SU-DHL-6 (cell line): Measurements from ENCODE around the gene TCF12.

ENCODE experiments used
- CTCF ChIP-seq: fragments of 200-600 bp; sonication (generic); IDR thresholded peaks from one replicate; pipeline ENCODE4 v1.5.1; 2017; ENCODE audit warnings: antibody characterized with exemption, mild to moderate bottlenecking, low read length, moderate library complexity; ENCODE audit not compliant: insufficient read depth, poor library complexity, severe bottlenecking
- EZH2phosphoT487 ChIP-seq: fragments of 200-600 bp; sonication (generic), shearing (Covaris generic); conservative IDR thresholded peaks from 2 replicates; pipeline ENCODE4 v1.6.1; 2018; ENCODE audit warnings: mild to moderate bottlenecking, antibody characterized with exemption, low read length, moderate library complexity, mixed read lengths

GRCh38 chr15:56980473-56980872, 62.0 kb downstream of the TCF12 start:
- TF ChIP-seq CTCF (no peak), EZH2phosphoT487 (no peak)
